ENCODE results near the gene STAC3. TPM values are rescaled to one million over a fixed set of nuclear protein-coding genes. Genes with fewer than 3 reads are reported as not detected.

The STAC3 gene
- total RNA-seq, 1 experiment from 2014 or later, result 3.3 TPM

- TF ChIP-seq SP1 (CRISPR knock-in tag; conservative IDR thresholded peaks at IDR 0.05), result no peak
- TF ChIP-seq, protein P1, sequence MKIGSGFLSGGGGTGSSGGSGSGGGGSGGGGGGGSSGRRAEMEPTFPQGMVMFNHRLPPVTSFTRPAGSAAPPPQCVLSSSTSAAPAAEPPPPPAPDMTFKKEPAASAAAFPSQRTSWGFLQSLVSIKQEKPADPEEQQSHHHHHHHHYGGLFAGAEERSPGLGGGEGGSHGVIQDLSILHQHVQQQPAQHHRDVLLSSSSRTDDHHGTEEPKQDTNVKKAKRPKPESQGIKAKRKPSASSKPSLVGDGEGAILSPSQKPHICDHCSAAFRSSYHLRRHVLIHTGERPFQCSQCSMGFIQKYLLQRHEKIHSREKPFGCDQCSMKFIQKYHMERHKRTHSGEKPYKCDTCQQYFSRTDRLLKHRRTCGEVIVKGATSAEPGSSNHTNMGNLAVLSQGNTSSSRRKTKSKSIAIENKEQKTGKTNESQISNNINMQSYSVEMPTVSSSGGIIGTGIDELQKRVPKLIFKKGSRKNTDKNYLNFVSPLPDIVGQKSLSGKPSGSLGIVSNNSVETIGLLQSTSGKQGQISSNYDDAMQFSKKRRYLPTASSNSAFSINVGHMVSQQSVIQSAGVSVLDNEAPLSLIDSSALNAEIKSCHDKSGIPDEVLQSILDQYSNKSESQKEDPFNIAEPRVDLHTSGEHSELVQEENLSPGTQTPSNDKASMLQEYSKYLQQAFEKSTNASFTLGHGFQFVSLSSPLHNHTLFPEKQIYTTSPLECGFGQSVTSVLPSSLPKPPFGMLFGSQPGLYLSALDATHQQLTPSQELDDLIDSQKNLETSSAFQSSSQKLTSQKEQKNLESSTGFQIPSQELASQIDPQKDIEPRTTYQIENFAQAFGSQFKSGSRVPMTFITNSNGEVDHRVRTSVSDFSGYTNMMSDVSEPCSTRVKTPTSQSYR (CRISPR knock-in tag; IDR thresholded peaks at IDR 0.05), result no peak
- no peak for TF ChIP-seq FOXJ3 (CRISPR knock-in tag; IDR thresholded peaks at IDR 0.05; ENCODE audit: borderline replicate concordance)
- TF ChIP-seq ZNF317 (CRISPR knock-in tag; IDR thresholded peaks at IDR 0.05; ENCODE audit: borderline replicate concordance, low read depth), result no peak
Measured at GRCh38 chr12:57205931-57206330, 45.1 kb downstream of the STAC3 start (continued).

GRCh38 chr12:57205186-57205585 is 45.8 kb downstream of the STAC3 start:
- ChIA-PET CTCF (no interaction called here), POLR2A (no interaction called here)
- no peak for DNase-seq (ENCODE audit: low spot score)
- Mint-ChIP-seq H3K4me1 (no peaks in the 10 kb centered on the region), H3K27ac (no peak overlapping the region), H3K9me3 (no peaks in the 10 kb centered on the region), H3K27me3 (ENCODE audit: low read depth) (no peaks in the 10 kb centered on the region), H3K4me3 (no peak overlapping the region), H3K36me3 (peaks cover 56% of the 10 kb centered on the region)
- TF ChIP-seq SMAD4 (CRISPR knock-in tag; IDR thresholded peaks at IDR 0.05), result no peak
- TF ChIP-seq FOXJ3 (CRISPR knock-in tag; IDR thresholded peaks at IDR 0.05; ENCODE audit: borderline replicate concordance), result no peak
- TF ChIP-seq FOXP4 (CRISPR knock-in tag; IDR thresholded peaks at IDR 0.05), result no peak
- no peak for TF ChIP-seq ZNF121 (CRISPR knock-in tag; IDR thresholded peaks at IDR 0.05)
- no peak for ATAC-seq

GRCh38 chr12:57204454-57204853 is 46.5 kb downstream of the STAC3 start:
- no peaks in the 10 kb centered on the region for H3K27me3 Mint-ChIP-seq (ENCODE audit: low read depth)
- no peaks in the 10 kb centered on the region for H3K4me1 Mint-ChIP-seq
- H3K9me3 Mint-ChIP-seq, result no peaks in the 10 kb centered on the region
- no peak for DNase-seq (ENCODE audit: low spot score)
- H3K36me3 Mint-ChIP-seq, result peaks cover 58% of the 10 kb centered on the region
- no peak overlapping the region for H3K4me3 Mint-ChIP-seq
- no peak for ATAC-seq
- ChIA-PET CTCF (no interaction called here), POLR2A (no interaction called here)
- no peak overlapping the region for H3K27ac Mint-ChIP-seq
- TF ChIP-seq ESRRA (CRISPR knock-in tag; IDR thresholded peaks at IDR 0.05; ENCODE audit: borderline replicate concordance) (no peak), FOXK1 (CRISPR knock-in tag; IDR thresholded peaks at IDR 0.05) (no peak), MXD4 (CRISPR knock-in tag; IDR thresholded peaks at IDR 0.05; ENCODE audit: borderline replicate concordance) (no peak), NR3C1 (CRISPR knock-in tag; conservative IDR thresholded peaks at IDR 0.05; ENCODE audit: low read depth) (no peak), SP1 (CRISPR knock-in tag; conservative IDR thresholded peaks at IDR 0.05) (no peak), SMAD4 (CRISPR knock-in tag; IDR thresholded peaks at IDR 0.05) (no peak), NFYB (CRISPR knock-in tag; conservative IDR thresholded peaks at IDR 0.05; ENCODE audit: low read depth) (no peak), ZNF263 (CRISPR knock-in tag; IDR thresholded peaks at IDR 0.05; ENCODE audit: low read depth) (no peak), SOX15 (CRISPR knock-in tag; IDR thresholded peaks at IDR 0.05) (no peak), ZSCAN18 (CRISPR knock-in tag; IDR thresholded peaks at IDR 0.05) (no peak), TEAD4 (CRISPR knock-in tag; IDR thresholded peaks at IDR 0.05) (no peak)
- TF ChIP-seq, protein P2, sequence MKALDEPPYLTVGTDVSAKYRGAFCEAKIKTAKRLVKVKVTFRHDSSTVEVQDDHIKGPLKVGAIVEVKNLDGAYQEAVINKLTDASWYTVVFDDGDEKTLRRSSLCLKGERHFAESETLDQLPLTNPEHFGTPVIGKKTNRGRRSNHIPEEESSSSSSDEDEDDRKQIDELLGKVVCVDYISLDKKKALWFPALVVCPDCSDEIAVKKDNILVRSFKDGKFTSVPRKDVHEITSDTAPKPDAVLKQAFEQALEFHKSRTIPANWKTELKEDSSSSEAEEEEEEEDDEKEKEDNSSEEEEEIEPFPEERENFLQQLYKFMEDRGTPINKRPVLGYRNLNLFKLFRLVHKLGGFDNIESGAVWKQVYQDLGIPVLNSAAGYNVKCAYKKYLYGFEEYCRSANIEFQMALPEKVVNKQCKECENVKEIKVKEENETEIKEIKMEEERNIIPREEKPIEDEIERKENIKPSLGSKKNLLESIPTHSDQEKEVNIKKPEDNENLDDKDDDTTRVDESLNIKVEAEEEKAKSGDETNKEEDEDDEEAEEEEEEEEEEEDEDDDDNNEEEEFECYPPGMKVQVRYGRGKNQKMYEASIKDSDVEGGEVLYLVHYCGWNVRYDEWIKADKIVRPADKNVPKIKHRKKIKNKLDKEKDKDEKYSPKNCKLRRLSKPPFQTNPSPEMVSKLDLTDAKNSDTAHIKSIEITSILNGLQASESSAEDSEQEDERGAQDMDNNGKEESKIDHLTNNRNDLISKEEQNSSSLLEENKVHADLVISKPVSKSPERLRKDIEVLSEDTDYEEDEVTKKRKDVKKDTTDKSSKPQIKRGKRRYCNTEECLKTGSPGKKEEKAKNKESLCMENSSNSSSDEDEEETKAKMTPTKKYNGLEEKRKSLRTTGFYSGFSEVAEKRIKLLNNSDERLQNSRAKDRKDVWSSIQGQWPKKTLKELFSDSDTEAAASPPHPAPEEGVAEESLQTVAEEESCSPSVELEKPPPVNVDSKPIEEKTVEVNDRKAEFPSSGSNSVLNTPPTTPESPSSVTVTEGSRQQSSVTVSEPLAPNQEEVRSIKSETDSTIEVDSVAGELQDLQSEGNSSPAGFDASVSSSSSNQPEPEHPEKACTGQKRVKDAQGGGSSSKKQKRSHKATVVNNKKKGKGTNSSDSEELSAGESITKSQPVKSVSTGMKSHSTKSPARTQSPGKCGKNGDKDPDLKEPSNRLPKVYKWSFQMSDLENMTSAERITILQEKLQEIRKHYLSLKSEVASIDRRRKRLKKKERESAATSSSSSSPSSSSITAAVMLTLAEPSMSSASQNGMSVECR (CRISPR knock-in tag; IDR thresholded peaks at IDR 0.05; ENCODE audit: borderline replicate concordance), result no peak
- TF ChIP-seq, protein P3, sequence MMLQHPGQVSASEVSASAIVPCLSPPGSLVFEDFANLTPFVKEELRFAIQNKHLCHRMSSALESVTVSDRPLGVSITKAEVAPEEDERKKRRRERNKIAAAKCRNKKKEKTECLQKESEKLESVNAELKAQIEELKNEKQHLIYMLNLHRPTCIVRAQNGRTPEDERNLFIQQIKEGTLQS (CRISPR knock-in tag; conservative IDR thresholded peaks at IDR 0.05), result no peak
